HG02973 (cell line): ENCODE data around the gene LPIN3.

Experiments
- ATAC-seq: cut with Tn5 transposase; IDR thresholded peaks from one replicate; pipeline ENCODE4 v1.9.1; 2021; ENCODE audit warnings: moderate library complexity; ENCODE audit not compliant: unreplicated experiment

The LPIN3 gene

DNA sequence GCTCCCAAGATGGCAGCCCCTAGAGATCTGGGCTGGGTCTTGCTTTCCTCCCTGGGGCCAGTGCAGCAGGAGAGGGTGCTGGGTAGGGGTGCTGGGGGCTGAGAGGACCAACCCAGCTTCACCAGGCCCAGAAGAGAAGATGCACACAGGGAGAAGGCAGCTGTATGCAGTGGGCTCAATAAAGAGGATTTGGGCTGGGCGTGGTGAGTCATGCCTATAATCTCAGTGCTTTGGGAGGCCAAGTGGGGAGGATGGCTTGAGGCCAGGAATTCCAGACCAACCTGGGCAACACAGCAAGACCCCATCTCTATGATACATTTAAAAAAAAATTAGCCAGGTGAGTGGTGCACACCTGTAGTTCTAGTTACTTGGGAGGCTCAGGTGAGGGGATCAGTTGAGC is 51.7 kb downstream of the LPIN3 start:
- no peak for ATAC-seq

- ATAC-seq, result no peak
Measured at GRCh38 chr20:41392871-41393704, 52.5 kb downstream of the LPIN3 start.

DNA sequence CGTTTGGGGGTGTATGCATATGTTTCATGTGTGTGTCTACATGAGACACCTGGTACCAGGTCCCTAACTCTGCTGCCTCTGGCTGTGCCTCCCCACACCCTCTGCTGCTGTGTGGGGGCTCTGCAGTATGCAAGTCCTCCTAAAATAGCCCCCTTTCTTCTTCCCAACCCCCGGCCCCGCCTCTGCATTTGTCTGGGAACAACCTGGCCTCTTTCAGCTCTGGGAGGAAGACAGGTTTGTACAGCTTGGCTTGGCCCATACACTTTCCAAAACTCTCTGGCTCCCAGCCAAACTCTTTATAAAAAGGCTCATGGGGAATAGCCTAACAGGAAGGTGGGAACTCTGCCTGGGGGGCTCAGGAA is 53.1 kb downstream of the LPIN3 start:
- ATAC-seq, result no peak

- no peak for ATAC-seq
Measured at GRCh38 chr20:41394081-41394480, 53.5 kb downstream of the LPIN3 start.

- no peak for ATAC-seq
Measured at GRCh38 chr20:41394931-41395666, 54.5 kb downstream of the LPIN3 start.

DNA sequence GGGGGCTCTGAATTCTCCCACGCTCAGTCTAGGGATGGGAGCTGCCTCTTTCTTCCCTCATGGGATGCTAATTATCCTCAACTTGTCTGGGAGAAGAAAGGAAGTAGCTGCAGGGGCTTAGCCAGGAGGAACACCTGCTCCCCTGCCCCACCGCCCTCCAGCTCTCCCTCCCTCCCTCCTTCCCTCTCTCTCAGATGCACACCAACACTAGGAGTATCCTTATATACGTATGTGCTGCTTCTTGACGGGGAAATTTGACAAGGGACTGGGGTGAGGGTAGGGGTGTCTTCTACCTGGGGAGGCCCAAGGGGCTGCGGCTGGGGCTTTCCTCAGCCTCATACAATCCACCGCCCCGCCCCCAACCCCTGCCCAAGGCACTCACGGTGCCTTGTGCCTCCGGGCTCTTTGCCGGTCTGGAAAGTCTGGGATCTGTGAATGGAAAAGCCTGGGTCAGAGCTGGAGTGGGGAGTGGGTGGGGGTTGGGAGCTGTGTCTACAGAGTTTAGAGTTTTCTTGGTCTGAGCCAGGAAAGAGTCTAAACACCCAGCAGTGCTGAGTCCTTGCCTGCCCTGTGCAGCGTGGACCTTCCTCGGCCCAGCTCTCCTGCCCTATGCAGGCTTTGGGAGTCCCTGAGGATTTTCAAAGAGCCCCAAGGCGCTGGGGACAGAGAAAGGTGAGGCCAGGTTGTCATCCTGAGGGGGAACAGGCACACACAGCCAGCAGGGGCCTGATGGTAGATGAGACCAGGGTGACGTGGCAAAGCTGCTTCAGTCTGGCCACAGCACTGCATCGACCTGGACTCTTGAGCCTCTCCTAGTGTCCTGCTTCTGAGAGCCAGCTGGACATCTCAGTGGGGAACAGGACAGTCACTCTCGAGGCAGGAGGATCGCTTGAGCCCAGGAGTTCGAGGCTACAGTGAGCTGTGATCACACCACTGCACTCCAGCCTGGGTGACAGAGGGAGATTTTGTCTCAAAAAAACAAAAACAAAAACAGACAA is 55.3 kb downstream of the LPIN3 start:
- no peak for ATAC-seq

GRCh38 chr20:41398408-41398807 is 57.8 kb downstream of the LPIN3 start:
- no peak for ATAC-seq

DNA sequence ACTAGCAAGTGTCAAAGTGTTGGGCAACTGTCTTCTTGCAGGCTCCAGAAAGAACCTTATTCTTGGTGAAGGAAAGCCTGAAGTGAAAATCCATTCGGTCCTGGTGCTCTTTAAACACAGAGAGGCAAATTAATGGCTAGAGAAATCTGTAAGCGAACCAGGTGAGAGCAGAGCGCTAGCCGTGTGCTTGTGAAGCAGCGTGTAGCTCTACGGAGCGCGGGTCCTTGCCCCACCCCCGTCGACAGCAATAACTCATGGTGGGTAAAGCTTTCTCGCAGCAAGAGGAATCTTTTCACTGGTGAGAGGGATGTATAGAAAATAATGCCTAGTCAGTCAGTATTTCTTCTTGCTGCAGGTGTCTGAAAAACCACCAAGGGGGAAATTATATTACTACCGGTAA is 63.0 kb downstream of the LPIN3 start:
- ATAC-seq, result no peak

DNA sequence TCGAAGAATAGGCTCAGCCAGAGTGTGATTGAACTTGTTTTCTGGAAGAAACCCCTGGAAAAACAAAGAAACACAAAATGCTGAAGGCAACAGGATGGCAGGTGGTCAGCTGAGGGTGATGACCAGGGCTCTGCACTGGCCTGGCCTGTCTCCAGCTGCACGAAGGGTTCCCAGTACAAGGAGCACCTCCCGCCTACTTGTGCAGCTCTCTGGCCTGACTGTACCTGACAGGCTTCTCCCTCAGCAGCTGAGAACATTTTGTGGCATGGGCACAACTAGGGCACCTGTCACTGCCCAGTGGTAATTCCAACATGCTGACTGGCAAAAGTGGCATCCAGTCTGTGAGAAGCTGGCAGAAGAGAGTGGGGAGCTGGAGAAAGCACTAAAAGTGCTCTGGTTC is 64.8 kb downstream of the LPIN3 start:
- ATAC-seq, result no peak

GRCh38 chr20:41406353-41406752 is 65.7 kb downstream of the LPIN3 start:
- ATAC-seq, result no peak

GRCh38 chr20:41406896-41407444 is 66.3 kb downstream of the LPIN3 start:
- no peak for ATAC-seq

DNA sequence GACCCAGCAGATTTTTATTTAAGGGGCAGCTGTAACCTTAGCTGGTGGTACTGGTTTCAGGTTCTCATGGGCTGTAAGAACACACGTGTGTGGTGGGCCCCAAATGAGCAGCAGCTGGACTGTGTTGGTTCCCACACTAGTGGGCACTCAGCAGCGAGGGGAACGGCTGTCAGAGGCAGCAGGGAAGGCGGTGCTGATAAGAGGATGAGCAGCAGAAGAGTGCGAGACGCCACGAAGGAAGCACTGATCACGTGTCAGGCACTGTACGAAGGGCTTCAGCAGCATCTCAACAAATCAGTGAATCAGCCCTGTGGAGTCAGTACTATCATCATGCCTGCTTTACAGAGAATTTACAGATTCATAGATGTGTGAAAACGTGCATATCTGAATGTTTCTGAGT is 67.0 kb downstream of the LPIN3 start:
- ATAC-seq, result no peak

DNA sequence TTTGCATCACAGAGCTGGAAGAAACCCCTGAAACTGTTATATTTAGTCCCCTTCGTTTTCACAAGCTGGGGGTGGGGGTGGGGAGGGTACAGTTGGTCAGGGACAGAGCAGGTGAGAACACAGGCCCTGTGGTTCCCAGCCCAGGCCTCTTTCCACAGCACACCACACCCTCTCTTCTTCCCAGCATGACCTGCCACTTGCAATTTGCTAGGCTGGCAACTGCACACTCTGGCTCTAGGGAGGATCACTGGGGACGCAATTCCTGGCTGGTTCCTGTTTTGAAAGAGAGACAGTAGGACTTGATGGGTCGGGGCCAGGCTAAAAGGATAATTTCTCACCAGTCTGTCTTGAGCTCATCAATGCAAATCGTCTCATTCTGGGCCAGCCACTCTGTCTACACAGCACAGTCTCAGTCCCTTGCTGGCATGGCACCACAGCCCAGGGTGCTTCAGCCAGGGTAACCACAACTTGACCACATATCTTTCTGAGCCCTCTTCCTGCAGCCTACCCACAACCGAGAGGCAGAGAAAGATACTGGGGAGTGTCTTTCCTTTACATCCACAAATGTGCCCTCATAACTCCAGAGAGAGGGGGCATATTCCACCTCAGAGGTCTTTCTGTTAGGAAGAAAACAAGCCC is 67.7 kb downstream of the LPIN3 start:
- ATAC-seq, result no peak

- ATAC-seq, result no peak
Measured at GRCh38 chr20:41408986-41409385, 68.4 kb downstream of the LPIN3 start.
